MM.1S (cell line): Measurements from ENCODE around the gene GATAD2A.

ENCODE experiments used
- DNase-seq: peaks from one replicate; pipeline ENCODE4 v3.0.0-alpha.2; 2015
- H2AFZ ChIP-seq: fragments of 300-600 bp; sonication (generic); 2 replicates; pipeline ENCODE4 v1.6.0; 2016; ENCODE audit warnings: antibody characterized with exemption, low read length
- H3F3A ChIP-seq: fragments of 300-600 bp; sonication (generic); 2 replicates; pipeline ENCODE4 v1.6.1; 2016; ENCODE audit warnings: mild to moderate bottlenecking, antibody characterized with exemption, low read length, moderate library complexity, mixed read lengths; ENCODE audit not compliant: insufficient read depth
- H3K27ac ChIP-seq: fragments of 300-600 bp; sonication (generic); 2 replicates; pipeline ENCODE4 v1.5.1; 2016; ENCODE audit warnings: mild to moderate bottlenecking, low read length
- H3K27me3 ChIP-seq: fragments of 300-600 bp; sonication (generic); replicated peaks from 2 replicates; pipeline ENCODE4 v1.6.0; 2016; ENCODE audit warnings: low read length; ENCODE audit not compliant: insufficient read depth
- H3K36me3 ChIP-seq: fragments of 300-600 bp; sonication (generic); replicated peaks from 2 replicates; pipeline ENCODE4 v1.6.1; 2016; ENCODE audit warnings: mild to moderate bottlenecking, low read length, mixed read lengths; ENCODE audit not compliant: insufficient read depth
- H3K4me1 ChIP-seq: fragments of 300-600 bp; sonication (generic); 2 replicates; pipeline ENCODE4 v1.6.1; 2016; ENCODE audit warnings: low read length, mixed read lengths
- H3K4me2 ChIP-seq: fragments of 300-600 bp; sonication (generic); 2 replicates; pipeline ENCODE4 v1.6.0; 2016; ENCODE audit warnings: low read depth, low read length
- H3K4me3 ChIP-seq: fragments of 300-600 bp; sonication (generic); 2 replicates; pipeline ENCODE4 v1.5.1; 2016; ENCODE audit warnings: low read length, mixed read lengths
- H3K79me2 ChIP-seq: fragments of 300-600 bp; sonication (generic); 2 replicates; pipeline ENCODE4 v1.6.1; 2016; ENCODE audit warnings: mixed run types, low read length, mixed read lengths
- H3K9ac ChIP-seq: fragments of 300-600 bp; sonication (generic); 2 replicates; pipeline ENCODE4 v1.6.1; 2016; ENCODE audit warnings: low read length, mixed read lengths
- H3K9me2 ChIP-seq: fragments of 300-600 bp; sonication (generic); replicated peaks from 2 replicates; pipeline ENCODE4 v1.6.1; 2016; ENCODE audit warnings: mild to moderate bottlenecking, low read length, mixed read lengths; ENCODE audit not compliant: insufficient read depth
- H3K9me3 ChIP-seq: fragments of 300-600 bp; sonication (generic); replicated peaks from 2 replicates; pipeline ENCODE4 v1.6.1; 2016; ENCODE audit warnings: mild to moderate bottlenecking, low read length, mixed read lengths; ENCODE audit not compliant: insufficient read depth
- H4K20me1 ChIP-seq: fragments of 300-600 bp; sonication (generic); 2 replicates; pipeline ENCODE4 v1.6.1; 2016; ENCODE audit warnings: mild to moderate bottlenecking, low read length, moderate library complexity, mixed read lengths; ENCODE audit not compliant: insufficient read depth
- CTCF ChIP-seq: fragments of 300-600 bp; sonication (generic); IDR thresholded peaks from 2 replicates; pipeline ENCODE4 v1.5.1; 2016; ENCODE audit warnings: antibody characterized with exemption, low read length, mixed read lengths
- EZH2 ChIP-seq: fragments of 300-600 bp; sonication (generic); optimal IDR thresholded peaks from 2 replicates; pipeline ENCODE3; 2017; ENCODE audit warnings: low read depth, mild to moderate bottlenecking, antibody characterized with exemption, low read length, mixed read lengths
- EZH2phosphoT487 ChIP-seq: fragments of 300-600 bp; sonication (generic); IDR thresholded peaks from 2 replicates; pipeline ENCODE4 v1.6.1; 2018; ENCODE audit warnings: antibody characterized with exemption, low read length

The GATAD2A gene

DNA sequence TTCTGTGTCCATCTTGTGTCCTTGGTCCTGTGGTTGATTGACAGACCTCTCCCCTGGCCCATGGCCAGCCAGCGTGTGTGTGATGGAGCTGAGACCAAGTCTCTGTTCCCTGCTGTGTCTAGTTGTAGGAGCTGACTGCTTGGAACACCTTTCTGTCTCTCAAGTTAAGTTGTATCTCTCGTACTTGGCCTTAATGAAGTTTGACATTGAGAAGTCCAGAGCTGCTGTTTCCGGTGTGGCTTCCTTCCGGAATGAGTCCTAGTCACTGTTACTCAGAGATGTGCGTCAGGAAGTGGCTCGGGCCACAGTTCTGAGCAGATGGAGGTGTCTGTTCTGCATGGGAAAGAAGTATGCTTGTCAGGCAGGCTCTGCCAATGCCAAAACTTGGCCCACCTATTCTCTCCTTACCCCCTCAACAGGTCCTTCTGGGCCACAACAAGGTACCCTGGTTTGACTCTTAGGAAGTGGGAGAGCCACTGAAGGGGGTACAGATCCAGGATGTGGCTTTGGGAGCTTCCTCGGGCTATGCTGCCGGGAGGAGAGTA lies 54.3 kb downstream of the GATAD2A start:
- H3K27ac ChIP-seq: no peak overlapping the region
- no peaks in the 10 kb centered on the region for H3K27me3 ChIP-seq
- peaks cover 5% of the 10 kb centered on the region; the same call in 1 of the 2 replicates for H3K4me1 ChIP-seq
- DNase-seq: no peak
- peaks cover 93% of the 10 kb centered on the region for H3K79me2 ChIP-seq
- no peaks in the 10 kb centered on the region for H3K9me3 ChIP-seq
- no peak overlapping the region for H3K4me3 ChIP-seq
- H3K4me2 ChIP-seq: no peak overlapping the region
- H2AFZ ChIP-seq: no peak overlapping the region
- H4K20me1 ChIP-seq: peaks cover 51% of the 10 kb centered on the region
- H3F3A ChIP-seq: 0 out of 2 replicates have a peak, but pooled peaks cover 5% of the 10 kb centered on the region
- TF ChIP-seq EZH2 (no peak), EZH2phosphoT487 (no peak), CTCF (no peak)
- H3K36me3 ChIP-seq: peaks cover 3% of the 10 kb centered on the region; the same call in 1 of the 2 replicates
- no peaks in the 10 kb centered on the region for H3K9me2 ChIP-seq
- H3K9ac ChIP-seq: no peak overlapping the region

GRCh38 chr19:19460258-19460731 lies 54.8 kb downstream of the GATAD2A start:
- Histone ChIP-seq H3K9ac (no peak overlapping the region), H4K20me1 (peaks cover 51% of the 10 kb centered on the region)

GRCh38 chr19:19460761-19461265 lies 55.3 kb downstream of the GATAD2A start:
- Histone ChIP-seq H3K9me3 (no peaks in the 10 kb centered on the region), H4K20me1 (peaks cover 51% of the 10 kb centered on the region), H3K9me2 (no peaks in the 10 kb centered on the region), H3K36me3 (peaks cover 3% of the 10 kb centered on the region), H3K9ac (no peak overlapping the region), H3K27me3 (no peaks in the 10 kb centered on the region), H3K27ac (no peak overlapping the region), H3K4me1 (peaks cover 5% of the 10 kb centered on the region; the same call in 1 of the 2 replicates), H2AFZ (no peak overlapping the region), H3K4me3 (no peak overlapping the region), H3F3A (0 out of 2 replicates have a peak, but pooled peaks cover 5% of the 10 kb centered on the region), H3K79me2 (peaks cover 90% of the 10 kb centered on the region), H3K4me2 (no peak overlapping the region)
- no peak for DNase-seq
- TF ChIP-seq CTCF (no peak), EZH2phosphoT487 (no peak), EZH2 (no peak)

More at GRCh38 chr19:19460258-19460731, 54.8 kb downstream of the GATAD2A start:
- DNase-seq: no peak
- Histone ChIP-seq H3F3A (0 out of 2 replicates have a peak, but pooled peaks cover 5% of the 10 kb centered on the region), H3K4me1 (peaks cover 5% of the 10 kb centered on the region; the same call in 1 of the 2 replicates), H3K4me2 (no peak overlapping the region), H3K27me3 (no peaks in the 10 kb centered on the region), H3K27ac (no peak overlapping the region), H3K9me3 (no peaks in the 10 kb centered on the region), H3K4me3 (no peak overlapping the region), H2AFZ (no peak overlapping the region), H3K9me2 (no peaks in the 10 kb centered on the region), H3K36me3 (peaks cover 3% of the 10 kb centered on the region; the same call in 1 of the 2 replicates), H3K79me2 (peaks cover 93% of the 10 kb centered on the region)
- TF ChIP-seq EZH2 (no peak), EZH2phosphoT487 (no peak), CTCF (no peak)
